ENCODE data around the gene TSPO.

- TF ChIP-seq, protein P1, sequence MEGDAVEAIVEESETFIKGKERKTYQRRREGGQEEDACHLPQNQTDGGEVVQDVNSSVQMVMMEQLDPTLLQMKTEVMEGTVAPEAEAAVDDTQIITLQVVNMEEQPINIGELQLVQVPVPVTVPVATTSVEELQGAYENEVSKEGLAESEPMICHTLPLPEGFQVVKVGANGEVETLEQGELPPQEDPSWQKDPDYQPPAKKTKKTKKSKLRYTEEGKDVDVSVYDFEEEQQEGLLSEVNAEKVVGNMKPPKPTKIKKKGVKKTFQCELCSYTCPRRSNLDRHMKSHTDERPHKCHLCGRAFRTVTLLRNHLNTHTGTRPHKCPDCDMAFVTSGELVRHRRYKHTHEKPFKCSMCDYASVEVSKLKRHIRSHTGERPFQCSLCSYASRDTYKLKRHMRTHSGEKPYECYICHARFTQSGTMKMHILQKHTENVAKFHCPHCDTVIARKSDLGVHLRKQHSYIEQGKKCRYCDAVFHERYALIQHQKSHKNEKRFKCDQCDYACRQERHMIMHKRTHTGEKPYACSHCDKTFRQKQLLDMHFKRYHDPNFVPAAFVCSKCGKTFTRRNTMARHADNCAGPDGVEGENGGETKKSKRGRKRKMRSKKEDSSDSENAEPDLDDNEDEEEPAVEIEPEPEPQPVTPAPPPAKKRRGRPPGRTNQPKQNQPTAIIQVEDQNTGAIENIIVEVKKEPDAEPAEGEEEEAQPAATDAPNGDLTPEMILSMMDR (CRISPR knock-in tag; IDR thresholded peaks at IDR 0.05) = peak; percentile 55
- no peak for TF ChIP-seq MAFF (IDR thresholded peaks at IDR 0.05; ENCODE audit: low read depth, low read length)
- no peak for TF ChIP-seq SMARCC2 (IDR thresholded peaks at IDR 0.05)
- TF ChIP-seq SETDB1 (CRISPR knock-in tag; IDR thresholded peaks at IDR 0.05; ENCODE audit: borderline replicate concordance) = no peak
- TF ChIP-seq SNRNP70 (IDR thresholded peaks at IDR 0.05; ENCODE audit: low read depth, low read length) = no peak
- TF ChIP-seq, protein P2, sequence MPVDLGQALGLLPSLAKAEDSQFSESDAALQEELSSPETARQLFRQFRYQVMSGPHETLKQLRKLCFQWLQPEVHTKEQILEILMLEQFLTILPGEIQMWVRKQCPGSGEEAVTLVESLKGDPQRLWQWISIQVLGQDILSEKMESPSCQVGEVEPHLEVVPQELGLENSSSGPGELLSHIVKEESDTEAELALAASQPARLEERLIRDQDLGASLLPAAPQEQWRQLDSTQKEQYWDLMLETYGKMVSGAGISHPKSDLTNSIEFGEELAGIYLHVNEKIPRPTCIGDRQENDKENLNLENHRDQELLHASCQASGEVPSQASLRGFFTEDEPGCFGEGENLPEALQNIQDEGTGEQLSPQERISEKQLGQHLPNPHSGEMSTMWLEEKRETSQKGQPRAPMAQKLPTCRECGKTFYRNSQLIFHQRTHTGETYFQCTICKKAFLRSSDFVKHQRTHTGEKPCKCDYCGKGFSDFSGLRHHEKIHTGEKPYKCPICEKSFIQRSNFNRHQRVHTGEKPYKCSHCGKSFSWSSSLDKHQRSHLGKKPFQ (CRISPR knock-in tag; IDR thresholded peaks at IDR 0.05; ENCODE audit: insufficient replicate concordance) = no peak
- no peak for TF ChIP-seq HDAC2 (CRISPR knock-in tag; IDR thresholded peaks at IDR 0.05)
Observed at GRCh38 chr22:43203471-43203981, 52.2 kb downstream of the TSPO start.

Data from HepG2 (cell line).